D341Med (cell line): ENCODE data around the gene MAGI1.

Experiments used
- DNase-seq: peaks from one replicate; pipeline ENCODE4 v3.0.0; 2012; ENCODE audit warnings: low spot score

Gene MAGI1

GRCh38 chr3:66014056-66014455 is 24.7 kb downstream of the MAGI1 start:
- DNase-seq: no peak

GRCh38 chr3:66012711-66013110 is 26.0 kb downstream of the MAGI1 start:
- no peak for DNase-seq

GRCh38 chr3:66010739-66011655 is 27.7 kb downstream of the MAGI1 start:
- no peak for DNase-seq

- DNase-seq: no peak
Measured at GRCh38 chr3:66010348-66010738, 28.4 kb downstream of the MAGI1 start.

- DNase-seq: no peak
Measured at GRCh38 chr3:66004244-66004643, 34.5 kb downstream of the MAGI1 start.

GRCh38 chr3:66001626-66002025 is 37.1 kb downstream of the MAGI1 start:
- DNase-seq: no peak

GRCh38 chr3:66000506-66000905 is 38.2 kb downstream of the MAGI1 start:
- DNase-seq: no peak

GRCh38 chr3:65999606-66000005 is 39.1 kb downstream of the MAGI1 start:
- no peak for DNase-seq

GRCh38 chr3:65996589-65996988 is 42.1 kb downstream of the MAGI1 start:
- DNase-seq: no peak

GRCh38 chr3:65995515-65995914 is 43.2 kb downstream of the MAGI1 start:
- DNase-seq: no peak

- DNase-seq: no peak
Measured at GRCh38 chr3:65995030-65995429, 43.7 kb downstream of the MAGI1 start.

GRCh38 chr3:65993134-65993900 is 45.4 kb downstream of the MAGI1 start:
- no peak for DNase-seq

- DNase-seq: no peak
Measured at GRCh38 chr3:65992106-65992505, 46.6 kb downstream of the MAGI1 start.

GRCh38 chr3:65988411-65989180 is 50.1 kb downstream of the MAGI1 start:
- peak; percentile 38 for DNase-seq

- DNase-seq: no peak
Measured at GRCh38 chr3:65986285-65986684, 52.4 kb downstream of the MAGI1 start.

- no peak for DNase-seq
Measured at GRCh38 chr3:65984975-65985374, 53.7 kb downstream of the MAGI1 start.

- no peak for DNase-seq
Measured at GRCh38 chr3:65983100-65983499, 55.6 kb downstream of the MAGI1 start.

GRCh38 chr3:65979731-65980130 is 59.0 kb downstream of the MAGI1 start:
- DNase-seq: no peak

- DNase-seq: no peak
Measured at GRCh38 chr3:65979162-65979561, 59.6 kb downstream of the MAGI1 start.

- DNase-seq: no peak
Measured at GRCh38 chr3:65978116-65978515, 60.6 kb downstream of the MAGI1 start.

- no peak for DNase-seq
Measured at GRCh38 chr3:65975032-65975431, 63.7 kb downstream of the MAGI1 start.

- DNase-seq: no peak
Measured at GRCh38 chr3:65974509-65974908, 64.2 kb downstream of the MAGI1 start.
